ENCODE results near the gene DNAJC8. TPM values are rescaled to one million over a fixed set of nuclear protein-coding genes. Genes with fewer than 3 reads are reported as not detected.

Gene DNAJC8
- total RNA-seq, 1 donor from 2014 or later, result 103 TPM

DNA sequence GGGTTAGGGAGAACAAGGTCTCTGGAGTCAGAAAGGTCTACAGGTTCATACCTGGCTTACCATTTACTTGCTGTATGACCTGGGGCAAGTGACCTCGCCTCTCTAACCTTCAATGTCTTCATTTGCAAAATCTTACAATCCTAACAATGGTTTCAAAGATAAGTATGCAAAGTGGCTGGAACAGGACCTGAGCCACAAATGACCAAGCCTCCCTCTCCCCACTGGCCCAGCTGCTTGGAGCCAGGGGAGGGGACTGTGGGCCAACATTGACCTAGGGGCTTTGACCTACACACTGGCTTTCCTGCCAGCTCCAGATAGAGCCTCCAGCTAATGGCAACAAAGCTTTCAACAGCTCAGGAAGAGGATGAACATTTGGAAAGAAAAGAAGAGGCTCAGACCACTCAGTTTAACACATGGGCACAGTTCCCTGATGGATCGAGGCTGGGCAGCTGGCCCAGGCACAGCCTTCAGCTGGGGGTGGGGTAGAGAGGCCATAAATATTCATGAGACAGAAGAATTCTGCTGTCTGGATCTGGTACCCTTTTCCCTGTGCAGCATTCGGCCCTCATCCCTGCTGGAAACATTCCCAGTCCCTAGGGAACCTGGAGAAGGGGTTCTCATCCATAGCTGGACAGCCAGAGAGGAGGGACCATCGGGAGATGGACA, 69.2 kb downstream of the DNAJC8 start:
- CTCF ChIA-PET, result no interaction called here
- no peak overlapping the region for H3K27ac Mint-ChIP-seq
- H3K36me3 Mint-ChIP-seq (ENCODE audit: low read depth), result no peaks in the 10 kb centered on the region
- no peak overlapping the region for H3K4me3 Mint-ChIP-seq
- DNase-seq (no peak), ATAC-seq (ENCODE audit: low read depth) (no peak)
- peaks cover 5% of the 10 kb centered on the region for H3K4me1 Mint-ChIP-seq
- POLR2A ChIA-PET, result no interaction called here
- intact Hi-C loops (cut with micrococcal nuclease), result no loop called here
- peaks cover 2% of the 10 kb centered on the region for H3K9me3 Mint-ChIP-seq
- TF ChIP-seq, protein P1, sequence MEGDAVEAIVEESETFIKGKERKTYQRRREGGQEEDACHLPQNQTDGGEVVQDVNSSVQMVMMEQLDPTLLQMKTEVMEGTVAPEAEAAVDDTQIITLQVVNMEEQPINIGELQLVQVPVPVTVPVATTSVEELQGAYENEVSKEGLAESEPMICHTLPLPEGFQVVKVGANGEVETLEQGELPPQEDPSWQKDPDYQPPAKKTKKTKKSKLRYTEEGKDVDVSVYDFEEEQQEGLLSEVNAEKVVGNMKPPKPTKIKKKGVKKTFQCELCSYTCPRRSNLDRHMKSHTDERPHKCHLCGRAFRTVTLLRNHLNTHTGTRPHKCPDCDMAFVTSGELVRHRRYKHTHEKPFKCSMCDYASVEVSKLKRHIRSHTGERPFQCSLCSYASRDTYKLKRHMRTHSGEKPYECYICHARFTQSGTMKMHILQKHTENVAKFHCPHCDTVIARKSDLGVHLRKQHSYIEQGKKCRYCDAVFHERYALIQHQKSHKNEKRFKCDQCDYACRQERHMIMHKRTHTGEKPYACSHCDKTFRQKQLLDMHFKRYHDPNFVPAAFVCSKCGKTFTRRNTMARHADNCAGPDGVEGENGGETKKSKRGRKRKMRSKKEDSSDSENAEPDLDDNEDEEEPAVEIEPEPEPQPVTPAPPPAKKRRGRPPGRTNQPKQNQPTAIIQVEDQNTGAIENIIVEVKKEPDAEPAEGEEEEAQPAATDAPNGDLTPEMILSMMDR (IDR thresholded peaks at IDR 0.05), result no peak
- no peaks in the 10 kb centered on the region for H3K27me3 Mint-ChIP-seq

DNA sequence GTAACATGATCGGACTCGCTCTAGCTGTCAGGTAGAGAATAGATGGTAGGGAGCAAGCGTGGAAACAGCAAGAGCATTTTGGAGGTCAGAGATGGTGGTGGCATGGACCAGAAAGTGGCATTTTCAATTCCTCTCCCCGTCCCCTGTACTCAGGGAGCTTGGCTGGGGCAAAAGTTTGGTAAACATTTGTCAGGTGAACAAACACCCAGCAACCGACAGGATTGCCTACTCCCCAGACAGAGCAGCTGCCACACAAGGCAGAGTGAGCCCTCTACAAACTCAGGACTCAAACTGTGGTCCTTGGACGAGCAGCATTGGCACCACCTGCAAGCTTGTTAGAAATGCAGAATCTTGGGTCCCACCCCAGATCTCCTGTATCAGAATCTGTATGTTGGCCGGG, 70.7 kb downstream of the DNAJC8 start:
- H3K9me3 Mint-ChIP-seq, result peaks cover 2% of the 10 kb centered on the region
- intact Hi-C loops (cut with micrococcal nuclease), result no loop called here
- TF ChIP-seq, protein P1 (IDR thresholded peaks at IDR 0.05), result no peak
- H3K4me3 Mint-ChIP-seq, result no peak overlapping the region
- no peak overlapping the region for H3K27ac Mint-ChIP-seq
- no peak for DNase-seq
- CTCF ChIA-PET, result no interaction called here
- no peaks in the 10 kb centered on the region for H3K36me3 Mint-ChIP-seq (ENCODE audit: low read depth)
- POLR2A ChIA-PET, result interaction anchor here (0.5 to 0.9 kb wide), 3 partner anchors 10 to 74 kb away, joined by 4 to 17 read pairs (median 9); partner anchors contain the start of gene EYA3
- no peak for ATAC-seq (ENCODE audit: low read depth)
- H3K4me1 Mint-ChIP-seq, result no peaks in the 10 kb centered on the region
- H3K27me3 Mint-ChIP-seq, result no peaks in the 10 kb centered on the region

DNA sequence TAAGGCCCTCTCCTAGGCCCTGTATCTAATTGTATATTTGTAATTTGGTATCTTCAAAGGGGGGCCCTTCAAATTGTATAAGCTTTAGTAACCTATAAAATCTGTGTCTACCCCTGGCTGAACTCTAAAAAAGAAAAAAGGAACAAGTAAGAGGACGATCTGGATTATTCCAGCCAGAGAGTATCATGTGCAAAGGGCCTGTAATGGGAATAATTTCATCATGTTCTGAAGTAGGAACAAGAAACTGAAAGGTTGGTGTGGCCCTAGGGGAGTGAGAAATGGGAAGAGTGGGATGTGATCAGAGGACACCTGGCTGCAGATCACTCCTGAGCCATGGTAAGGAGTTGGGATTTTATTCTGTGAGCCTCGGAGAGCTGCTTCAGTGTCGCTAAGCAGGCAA, 71.1 kb downstream of the DNAJC8 start:
- no peak overlapping the region for H3K4me3 Mint-ChIP-seq
- H3K36me3 Mint-ChIP-seq (ENCODE audit: low read depth), result no peaks in the 10 kb centered on the region
- ATAC-seq (ENCODE audit: low read depth) (no peak), DNase-seq (no peak)
- POLR2A ChIA-PET, result interaction anchor here (0.5 to 1.2 kb wide), 3 partner anchors 8 to 73 kb away, joined by 4 to 9 read pairs (median 5); partner anchors contain the start of gene EYA3
- intact Hi-C loops (cut with micrococcal nuclease), result no loop called here
- no peak overlapping the region for H3K27ac Mint-ChIP-seq
- TF ChIP-seq, protein P1 (IDR thresholded peaks at IDR 0.05), result no peak
- CTCF ChIA-PET, result interaction anchor here (1.4 kb wide), 1 partner anchor 16 kb away, joined by 3 read pairs; no protein-coding TSS in a partner anchor
- peaks cover 2% of the 10 kb centered on the region for H3K9me3 Mint-ChIP-seq
- no peaks in the 10 kb centered on the region for H3K4me1 Mint-ChIP-seq
- no peaks in the 10 kb centered on the region for H3K27me3 Mint-ChIP-seq

DNA sequence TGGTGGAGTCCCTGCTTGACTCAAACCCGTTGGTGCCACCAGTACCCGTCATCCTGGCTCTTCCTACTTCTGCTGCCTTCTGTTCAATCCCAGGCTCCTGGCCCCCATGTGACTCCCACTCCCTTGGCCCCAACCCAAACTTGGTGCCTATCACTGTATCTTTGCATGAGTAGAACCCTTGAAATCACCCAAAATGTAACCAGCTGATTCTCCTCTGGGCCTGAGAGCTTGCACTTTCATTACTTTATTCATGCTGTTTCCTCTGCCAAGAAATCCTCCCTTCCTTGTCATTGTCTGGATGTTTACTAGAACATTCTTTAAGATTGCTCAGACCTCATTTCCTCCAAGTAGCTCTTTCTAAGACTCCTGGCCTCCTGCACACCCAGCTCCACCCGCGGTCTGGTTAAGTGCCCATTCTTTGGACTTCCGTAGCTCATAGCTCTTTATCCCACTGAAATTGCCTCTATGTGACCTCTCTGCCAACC, 72.0 kb downstream of the DNAJC8 start:
- ATAC-seq (ENCODE audit: low read depth) (no peak), DNase-seq (no peak)
- intact Hi-C loops (cut with micrococcal nuclease), result no loop called here
- TF ChIP-seq, protein P1 (IDR thresholded peaks at IDR 0.05), result no peak
- CTCF ChIA-PET, result interaction anchor here (0.5 to 1.4 kb wide), 3 partner anchors 9 to 17 kb away, joined by 3 read pairs; no protein-coding TSS in a partner anchor
- Mint-ChIP-seq H3K27ac (no peak overlapping the region), H3K4me3 (no peak overlapping the region), H3K4me1 (no peaks in the 10 kb centered on the region), H3K27me3 (no peaks in the 10 kb centered on the region), H3K9me3 (no peaks in the 10 kb centered on the region), H3K36me3 (ENCODE audit: low read depth) (no peaks in the 10 kb centered on the region)
- POLR2A ChIA-PET, result interaction anchor here (0.6 to 1.2 kb wide), 3 partner anchors 9 to 38 kb away, joined by 3 to 5 read pairs (median 3); no protein-coding TSS in a partner anchor

DNA sequence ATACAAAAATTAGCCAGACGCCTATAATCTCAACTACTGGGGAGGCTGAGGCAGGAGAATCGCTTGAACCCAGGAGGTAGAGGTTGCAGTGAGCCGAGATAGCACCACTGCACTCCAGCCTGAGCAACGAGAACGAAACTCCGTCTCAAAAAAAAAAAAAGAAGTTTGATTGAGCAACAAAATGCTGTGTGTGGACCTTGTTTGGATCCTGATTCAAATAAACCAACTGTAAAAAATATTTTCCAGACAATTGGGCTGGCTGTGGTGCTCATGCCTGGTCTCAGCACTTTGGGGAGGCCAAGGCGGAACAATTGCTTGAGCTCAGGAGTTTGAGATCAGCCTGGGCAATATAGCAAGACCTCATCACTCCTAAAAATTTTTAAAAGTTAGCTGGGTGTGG, 73.1 kb downstream of the DNAJC8 start:
- POLR2A ChIA-PET, result interaction anchor here (0.6 to 0.8 kb wide), 2 partner anchors 10 to 68 kb away, joined by 4 read pairs; no protein-coding TSS in a partner anchor
- no peak overlapping the region for H3K27ac Mint-ChIP-seq

More for the DNA sequence above, 73.1 kb downstream of the DNAJC8 start:
- Mint-ChIP-seq H3K4me3 (no peak overlapping the region), H3K36me3 (ENCODE audit: low read depth) (no peaks in the 10 kb centered on the region), H3K4me1 (peaks cover 2% of the 10 kb centered on the region), H3K9me3 (no peaks in the 10 kb centered on the region), H3K27me3 (no peaks in the 10 kb centered on the region)
- ATAC-seq (ENCODE audit: low read depth), result no peak
- TF ChIP-seq, protein P1 (IDR thresholded peaks at IDR 0.05), result no peak
- intact Hi-C loops (cut with micrococcal nuclease), result no loop called here
- CTCF ChIA-PET, result no interaction called here
- DNase-seq, result no peak

Data from activated B cell treated with CpG ODN at 0.5 μM for 24 hours (primary cell).